Right ventricle myocardium superior (tissue), 1 donor: ENCODE data around the gene ARHGEF26. TPM values are rescaled to one million over a fixed set of nuclear protein-coding genes. Genes with fewer than 3 reads are reported as not detected.

Experiments
- ATAC-seq: fragments of 200-7000 bp; cut with Tn5 transposase; one replicate; pipeline ENCODE4 v1.9.1; 2020; ENCODE audit warnings: mild to moderate bottlenecking; ENCODE audit not compliant: poor library complexity
- DNase-seq: peaks from one replicate; pipeline ENCODE4 v3.0.0-alpha.2; 2020
- intact Hi-C: fragments of 100-400 bp; cut with DNase I; formaldehyde crosslinking; loops from one replicate; pipeline ENCODE4 v1.11.2; 2022
- total RNA-seq: library from RNA; stranded (reverse); fragmentation: NEBNext Ultra II Directional; extraction: Animal tissue kit (Norgen Biotek cat#: 25700); gene quantifications from one replicate; pipeline ENCODE4 v1.2.1, GENCODE V29; 2021
- donor health status: DM: no; HTN: yes; CAD: no; lungs with severe emphysema.

The ARHGEF26 gene
- total RNA-seq, 1 donor from 2014 or later = 0.97 TPM

- no peak for DNase-seq
- intact Hi-C loops = no loop called here
- ATAC-seq = no peak
Measured at GRCh38 chr3:154143873-154144272, 22.7 kb downstream of the ARHGEF26 start.

GRCh38 chr3:154144825-154145465 lies 23.8 kb downstream of the ARHGEF26 start:
- intact Hi-C loops = no loop called here
- ATAC-seq (no peak), DNase-seq (no peak)

DNA sequence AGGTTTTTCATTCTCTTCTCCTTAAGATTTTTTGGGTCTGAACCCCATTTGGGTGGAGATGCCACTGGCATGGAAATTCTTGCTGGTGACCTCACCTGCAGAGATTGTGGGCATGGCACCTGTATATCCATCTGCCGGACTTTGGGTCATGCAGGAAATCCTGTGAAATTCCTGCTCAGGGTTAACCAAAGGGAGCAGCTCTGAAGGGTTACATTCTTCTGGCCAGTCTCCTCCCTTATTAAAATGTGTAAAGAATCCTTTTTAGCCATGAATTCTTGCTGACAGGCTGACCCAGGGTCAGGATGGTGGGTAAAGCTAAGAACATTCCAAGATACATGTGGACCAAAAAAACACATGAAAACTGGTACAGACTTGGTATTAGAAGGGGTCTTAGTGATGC lies 27.4 kb downstream of the ARHGEF26 start:
- intact Hi-C loops = no loop called here
- DNase-seq = no peak
- ATAC-seq = no peak

GRCh38 chr3:154149286-154149685 lies 28.1 kb downstream of the ARHGEF26 start:
- intact Hi-C loops = no loop called here
- no peak for DNase-seq
- ATAC-seq = no peak

- DNase-seq (no peak), ATAC-seq (no peak)
- intact Hi-C loops = no loop called here
Measured at GRCh38 chr3:154151969-154152368, 30.8 kb downstream of the ARHGEF26 start.

DNA sequence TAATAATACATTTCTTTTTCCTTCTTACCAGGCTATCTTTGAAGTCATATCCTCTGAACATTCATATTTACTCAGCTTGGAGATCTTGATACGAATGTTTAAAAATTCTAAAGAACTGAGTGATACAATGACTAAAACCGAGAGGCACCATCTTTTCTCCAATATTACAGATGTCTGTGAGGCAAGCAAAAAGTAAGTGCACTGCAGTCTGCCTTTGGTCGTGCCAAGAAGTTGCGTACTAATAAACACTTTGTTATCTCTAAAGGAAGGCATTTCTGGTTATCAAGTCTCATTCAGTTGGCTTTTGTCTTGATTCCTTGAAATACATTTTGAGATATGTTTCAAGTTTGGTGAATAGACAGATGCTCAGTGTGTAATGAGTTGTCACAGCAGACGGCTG lies 31.6 kb downstream of the ARHGEF26 start:
- intact Hi-C loops = no loop called here
- ATAC-seq (no peak), DNase-seq (no peak)

- intact Hi-C loops = no loop called here
- DNase-seq = no peak
- no peak for ATAC-seq
Measured at GRCh38 chr3:154156530-154156929, 35.3 kb downstream of the ARHGEF26 start.

- ATAC-seq = no peak
- intact Hi-C loops = no loop called here
Measured at GRCh38 chr3:154161806-154162205, 40.6 kb downstream of the ARHGEF26 start.

DNA sequence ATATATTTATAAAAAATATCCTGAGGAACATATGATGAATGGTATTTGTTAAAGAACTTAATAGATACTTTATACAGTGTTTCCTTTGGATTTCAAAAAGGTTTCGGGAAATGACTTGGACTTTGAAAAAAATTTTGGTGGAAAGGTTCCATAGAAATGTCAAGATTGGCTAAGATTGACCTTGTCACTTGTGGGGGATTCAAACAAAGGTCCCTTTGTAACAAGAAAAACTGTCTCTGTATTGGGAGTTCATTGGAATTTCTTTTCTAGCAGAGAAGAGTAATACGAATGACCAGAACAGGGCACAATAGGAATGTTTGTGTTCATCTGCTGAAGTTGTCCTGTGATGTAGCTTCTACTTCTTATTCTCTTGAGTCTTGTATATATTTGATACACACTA lies 43.2 kb downstream of the ARHGEF26 start:
- no peak for ATAC-seq
- intact Hi-C loops = no loop called here
- DNase-seq = no peak

More at GRCh38 chr3:154161806-154162205, 40.6 kb downstream of the ARHGEF26 start:
- no peak for DNase-seq

- intact Hi-C loops = no loop called here
- DNase-seq (no peak), ATAC-seq (no peak)
Measured at GRCh38 chr3:154168998-154169795, 48.0 kb downstream of the ARHGEF26 start.

GRCh38 chr3:154169796-154170110 lies 48.6 kb downstream of the ARHGEF26 start:
- intact Hi-C loops = no loop called here
- no peak for DNase-seq
- no peak for ATAC-seq

DNA sequence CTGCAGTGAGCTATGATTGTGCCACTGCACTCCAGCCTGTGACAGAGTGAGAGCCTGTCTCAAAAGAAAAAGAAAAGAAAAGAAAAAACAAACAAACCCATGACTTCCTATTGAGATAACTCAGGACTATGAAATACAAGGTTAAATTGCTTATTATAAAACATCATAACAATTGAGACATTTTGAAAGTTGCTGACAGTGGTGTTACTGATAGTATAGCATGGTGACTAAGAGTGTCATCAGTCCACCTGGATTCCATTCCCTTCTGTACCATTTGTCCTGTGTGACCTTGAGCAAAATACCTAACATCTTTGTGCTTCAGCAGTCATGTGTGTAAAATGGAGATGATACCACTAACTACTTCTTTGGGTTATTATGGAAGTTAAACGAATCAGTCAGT lies 49.1 kb downstream of the ARHGEF26 start:
- intact Hi-C loops = no loop called here
- DNase-seq = no peak
- ATAC-seq = no peak

DNA sequence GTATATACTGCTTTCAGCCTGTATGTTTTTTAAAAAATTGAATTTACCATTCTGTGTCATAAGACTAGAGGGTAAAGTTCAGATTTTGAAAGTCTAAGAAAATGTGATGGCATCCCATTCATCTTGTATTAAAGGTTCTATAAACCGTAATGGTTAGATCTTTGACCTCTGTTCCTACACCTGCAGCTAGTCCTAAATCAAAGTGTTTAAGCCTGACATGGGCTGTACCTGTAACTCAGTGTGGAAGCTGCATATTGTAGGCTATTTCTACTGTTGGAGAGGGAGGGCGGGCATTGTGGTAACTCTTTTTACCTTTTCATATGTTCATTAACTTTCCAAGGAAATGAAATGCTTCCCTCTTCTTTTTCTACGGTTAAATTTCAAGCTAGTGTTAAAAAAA lies 53.9 kb downstream of the ARHGEF26 start:
- DNase-seq (no peak), ATAC-seq (no peak)
- intact Hi-C loops = no loop called here

GRCh38 chr3:154176036-154176435 lies 54.8 kb downstream of the ARHGEF26 start:
- intact Hi-C loops = no loop called here
- DNase-seq (no peak), ATAC-seq (no peak)

GRCh38 chr3:154177406-154177805 lies 56.2 kb downstream of the ARHGEF26 start:
- intact Hi-C loops = no loop called here
- ATAC-seq = no peak
- no peak for DNase-seq

GRCh38 chr3:154178172-154178571 lies 57.0 kb downstream of the ARHGEF26 start:
- ATAC-seq = no peak
- no peak for DNase-seq
- intact Hi-C loops = no loop called here

DNA sequence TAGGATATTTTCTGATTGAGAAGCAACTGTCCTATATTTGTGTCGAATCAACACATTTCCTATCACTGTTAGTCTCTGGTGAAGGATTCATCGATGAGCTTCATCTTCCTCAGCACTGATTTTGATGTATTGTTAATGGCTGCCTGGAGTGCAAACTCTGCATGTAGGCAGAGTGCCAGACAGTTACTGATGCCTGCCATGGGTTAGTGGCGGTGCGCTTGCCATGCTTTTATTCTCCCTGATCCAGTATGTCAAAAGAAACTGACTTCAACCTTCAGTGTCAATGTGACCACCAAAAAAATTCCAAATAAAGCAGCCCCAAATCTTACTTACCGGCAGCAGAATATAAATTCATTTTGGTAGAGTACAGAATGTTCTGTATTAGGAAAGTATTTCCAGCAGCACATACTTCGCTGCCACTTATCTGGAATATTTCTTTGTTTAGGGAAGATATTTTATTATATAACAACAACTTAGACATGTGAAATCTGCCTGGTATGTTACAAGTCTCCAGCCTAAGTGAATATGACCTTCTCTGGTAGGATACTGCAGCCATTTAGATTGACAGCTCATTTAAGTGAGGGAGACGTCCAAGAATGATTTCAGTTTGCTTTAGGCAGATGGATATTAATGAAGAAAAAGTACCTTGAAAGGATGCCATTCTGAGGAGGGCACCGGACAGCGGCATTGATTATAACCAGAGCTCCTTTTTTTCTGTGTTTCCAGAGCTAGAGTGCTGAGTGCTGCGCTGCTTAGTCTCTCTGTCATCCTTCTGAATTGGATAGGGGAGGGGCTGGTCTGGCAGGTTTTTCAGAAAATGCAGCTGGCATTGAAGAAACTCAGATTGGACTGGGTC lies 59.9 kb downstream of the ARHGEF26 start:
- intact Hi-C loops = no loop called here
- ATAC-seq (no peak), DNase-seq (no peak)

- DNase-seq = no peak
- intact Hi-C loops = no loop called here
- no peak for ATAC-seq
Measured at GRCh38 chr3:154182322-154182922, 61.2 kb downstream of the ARHGEF26 start.

DNA sequence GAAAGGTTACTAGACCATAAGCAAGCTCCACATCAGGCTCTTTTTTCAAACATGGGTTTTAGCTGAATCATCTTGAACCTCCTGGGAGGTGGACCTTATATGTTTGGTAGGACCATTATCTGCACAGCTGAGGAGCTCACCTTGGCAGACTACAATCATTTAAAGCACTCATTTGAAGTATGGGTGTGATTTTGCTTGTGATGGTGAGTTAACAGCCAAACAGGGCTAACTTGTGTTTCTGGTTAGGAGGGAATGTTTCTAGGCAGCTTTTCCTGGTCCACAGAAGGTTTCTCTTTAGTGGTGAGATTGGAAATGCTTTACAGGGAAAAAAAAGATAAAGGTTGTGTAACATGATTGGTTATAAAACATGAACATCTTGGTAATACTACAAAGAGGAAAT lies 61.8 kb downstream of the ARHGEF26 start:
- no peak for DNase-seq
- intact Hi-C loops = no loop called here
- ATAC-seq = no peak
